SK-N-SH (cell line): ENCODE results near the gene MLLT3. TPM values are rescaled to one million over a fixed set of nuclear protein-coding genes. Genes with fewer than 3 reads are reported as not detected.

Experiments
- CTCF ChIA-PET: fragments of 300-600, 350-600 bp; formaldehyde crosslinking; extraction: SDS; loops from one replicate; lab custom pipeline; 2021; lab: Yijun Ruan, JAX
- POLR2A ChIA-PET: fragments of 350-600 bp; sonication (Branson Sonifier 250); formaldehyde crosslinking; extraction: SDS; loops from one replicate; lab custom pipeline; 2020; ENCODE audit warnings: antibody characterized with exemption, inconsistent platforms; lab: Yijun Ruan, JAX
- DNase-seq: peaks from one replicate; pipeline ENCODE4 v3.0.0; 2012
- H2AFZ ChIP-seq: fragments of 200-600 bp; sonication (generic); 2 replicates; pipeline ENCODE4 v1.8.1; 2016; ENCODE audit warnings: antibody characterized with exemption, mild to moderate bottlenecking, low read depth
- H3F3A ChIP-seq: fragments of 200-600 bp; sonication (generic); replicated peaks from 2 replicates; pipeline ENCODE3; 2016; ENCODE audit warnings: antibody characterized with exemption, mild to moderate bottlenecking; ENCODE audit not compliant: insufficient read depth
- H3K27ac ChIP-seq, 2 experiments: fragments of 200-500 bp in 1 of 2; fragments of 200-600 bp in 1 of 2; sonication (Bioruptor generic) in 1 of 2; sonication (generic), shearing (Covaris generic) in 1 of 2; 2 replicates each; pipeline versions ENCODE4 v1.5.1 to v1.6.1; 2014 to 2016; ENCODE audit warnings: low read depth in 2 of 2, inconsistent platforms in 1 of 2, low read length in 1 of 2, mild to moderate bottlenecking in 1 of 2, mixed read lengths in 1 of 2
- H3K27me3 ChIP-seq: fragments of 200-600 bp; sonication (generic), shearing (Covaris generic); 2 replicates; pipeline ENCODE4 v1.6.1; 2016; ENCODE audit warnings: mixed run types; ENCODE audit not compliant: insufficient read depth
- H3K36me3 ChIP-seq, 2 experiments: fragments of 200-500 bp in 1 of 2; fragments of 200-600 bp in 1 of 2; sonication (Bioruptor generic) in 1 of 2; sonication (generic) in 1 of 2; replicated peaks in 1 of 2; 2 replicates each; pipeline versions ENCODE3 to v1.5.1; 2014 to 2016; ENCODE audit warnings: low read length in 1 of 2, mild to moderate bottlenecking in 1 of 2; ENCODE audit not compliant: insufficient read depth in 2 of 2, control insufficient read depth in 1 of 2
- H3K4me1 ChIP-seq, 2 experiments: fragments of 200-500 bp in 1 of 2; fragments of 200-600 bp in 1 of 2; sonication (Bioruptor generic) in 1 of 2; sonication (generic), shearing (Covaris generic) in 1 of 2; 2 replicates each; pipeline versions ENCODE4 v1.5.1 to v1.6.1; 2014 to 2016; ENCODE audit warnings: low read depth in 1 of 2, low read length in 1 of 2, mixed run types in 1 of 2; ENCODE audit not compliant: insufficient read depth in 2 of 2, control insufficient read depth in 1 of 2
- H3K4me2 ChIP-seq: fragments of 200-600 bp; sonication (generic), shearing (Covaris generic); 2 replicates; pipeline ENCODE4 v1.6.1; 2017; ENCODE audit warnings: mixed run types
- H3K4me3 ChIP-seq, 2 experiments: fragments of 200-500 bp in 1 of 2; fragments of 200-600 bp in 1 of 2; sonication (Bioruptor generic) in 1 of 2; sonication (generic), shearing (Covaris generic) in 1 of 2; 2 replicates each; pipeline versions ENCODE4 v1.5.1 to v1.8.1; 2014 to 2016; ENCODE audit warnings: low read depth in 2 of 2, inconsistent platforms in 1 of 2, low read length in 1 of 2, mild to moderate bottlenecking in 1 of 2, mixed read lengths in 1 of 2, moderate library complexity in 1 of 2
- H3K79me2 ChIP-seq: fragments of 200-600 bp; sonication (generic); 2 replicates; pipeline ENCODE4 v1.8.1; 2017; ENCODE audit warnings: mild to moderate bottlenecking; ENCODE audit not compliant: insufficient read depth
- H3K9ac ChIP-seq: fragments of 200-600 bp; sonication (generic); 2 replicates; pipeline ENCODE4 v1.6.1; 2017; ENCODE audit warnings: mixed run types
- H3K9me2 ChIP-seq: fragments of 200-600 bp; sonication (generic); 2 replicates; pipeline ENCODE4 v1.6.1; 2017; ENCODE audit warnings: mixed run types
- H3K9me3 ChIP-seq: fragments of 200-600 bp; sonication (generic); 2 replicates; pipeline ENCODE4 v1.6.1; 2017; ENCODE audit warnings: mixed run types, mild to moderate bottlenecking, moderate library complexity
- H4K20me1 ChIP-seq: fragments of 200-600 bp; sonication (generic); 2 replicates; pipeline ENCODE4 v1.6.1; 2017; ENCODE audit warnings: mild to moderate bottlenecking, mixed run types; ENCODE audit not compliant: insufficient read depth
- CTCF ChIP-seq: fragments of 200-600 bp; sonication (generic); IDR thresholded peaks from 2 replicates; pipeline ENCODE4 v1.6.1; 2017; ENCODE audit warnings: antibody characterized with exemption, mild to moderate bottlenecking, moderate library complexity
- ELF1 ChIP-seq: IDR thresholded peaks from 2 replicates; pipeline ENCODE4 v1.4.0; 2012
- FOSL2 ChIP-seq: IDR thresholded peaks from 2 replicates; pipeline ENCODE4 v1.4.0; 2012; ENCODE audit warnings: low read depth, mild to moderate bottlenecking, moderate library complexity, borderline replicate concordance
- JUND ChIP-seq: IDR thresholded peaks from 2 replicates; pipeline ENCODE4 v1.4.0; 2012
- MEF2A ChIP-seq: IDR thresholded peaks from 2 replicates; pipeline ENCODE4 v1.4.0; 2012; ENCODE audit warnings: low read depth, borderline replicate concordance
- POLR2AphosphoS5 ChIP-seq: IDR thresholded peaks from 2 replicates; pipeline ENCODE4 v1.6.1; 2012; ENCODE audit warnings: low read depth, low read length
- SIN3A ChIP-seq: IDR thresholded peaks from 2 replicates; pipeline ENCODE4 v1.6.1; 2012; ENCODE audit warnings: low read depth, mild to moderate bottlenecking, low read length, moderate library complexity, borderline replicate concordance
- SMC3 ChIP-seq: IDR thresholded peaks from 2 replicates; pipeline ENCODE4 v1.6.1; 2012; ENCODE audit warnings: low read depth, low read length, improper control_type of control experiment
- TAF1 ChIP-seq: IDR thresholded peaks from 2 replicates; pipeline ENCODE4 v1.6.1; 2012; ENCODE audit warnings: low read depth, mild to moderate bottlenecking, low read length, moderate library complexity, borderline replicate concordance
- TCF12 ChIP-seq: IDR thresholded peaks from 2 replicates; pipeline ENCODE4 v1.4.0; 2012
- TEAD4 ChIP-seq: IDR thresholded peaks from 2 replicates; pipeline ENCODE4 v1.4.0; 2012; ENCODE audit warnings: mild to moderate bottlenecking, borderline replicate concordance; ENCODE audit not compliant: insufficient read depth
- WGBS: methylation state at CpG from one replicate; pipeline ENCODE4 v1.1.6; 2017; ENCODE audit warnings: low lambda C conversion rate; 5-methylcytosine and 5-hydroxymethylcytosine counted together
- polyA plus RNA-seq, 3 experiments: library from polyadenylated mRNA; depleted of rRNA; stranded (reverse); fragments of >200 nt; gene quantifications; 2 replicates each; pipeline ENCODE4 v1.2.3, GENCODE V29; 2012
- TF ChIP-seq, protein P1 (sequence below): IDR thresholded peaks from 2 replicates; pipeline ENCODE4; 2012
- TF ChIP-seq, protein P2 (sequence below): fragments of 150-350 bp; IDR thresholded peaks from 2 replicates; pipeline ENCODE4 v1.6.1; 2016; ENCODE audit warnings: mild to moderate bottlenecking, low read depth, low read length

MLLT3 gene
- polyA plus RNA-seq, 1 of the 3 experiments (the other 2 are of a cell fraction), result 3.9 TPM

GRCh38 chr9:20599195-20599594, 23.1 kb downstream of the MLLT3 start:
- no peaks in the 10 kb centered on the region for H3K79me2 ChIP-seq
- H2AFZ ChIP-seq, result no peak overlapping the region
- no peaks in the 10 kb centered on the region for H3K27me3 ChIP-seq
- no peaks in the 10 kb centered on the region for H4K20me1 ChIP-seq
- H3K27ac ChIP-seq, result peak overlapping the region in 1 of 2 experiments; percentile 24; a peak in 1 of 4 replicates
- no peak overlapping the region for H3K4me2 ChIP-seq
- H3K36me3 ChIP-seq, result no peaks in the 10 kb centered on the region
- H3K9me2 ChIP-seq, result no peaks in the 10 kb centered on the region
- peaks cover under 1 to 4% of the 10 kb centered on the region in 2 experiments; a peak in 1 of 4 replicates for H3K4me1 ChIP-seq
- H3K9ac ChIP-seq, result no peak overlapping the region
- H3F3A ChIP-seq, result no peaks in the 10 kb centered on the region
- 88% methylated on average over 3 of the region's 3 CpGs for WGBS
- H3K4me3 ChIP-seq, result no peak overlapping the region
- TF ChIP-seq TCF12, result 0 out of 2 replicates have a peak, but pooled peaks have one; percentile 24
- peak; percentile 11; the same call in 1 of the 2 replicates for TF ChIP-seq FOSL2
- no peak for TF ChIP-seq JUND
- POLR2A ChIA-PET, result no interaction called here
- CTCF ChIA-PET, result interaction anchor here (0.9 kb wide), 1 partner anchor 497 kb away, joined by 3 read pairs; no protein-coding TSS in a partner anchor
- no peaks in the 10 kb centered on the region for H3K9me3 ChIP-seq
- no peak for DNase-seq

GRCh38 chr9:20598367-20598766, 23.9 kb downstream of the MLLT3 start:
- no peaks in the 10 kb centered on the region for H3K27me3 ChIP-seq
- TF ChIP-seq, protein P1, sequence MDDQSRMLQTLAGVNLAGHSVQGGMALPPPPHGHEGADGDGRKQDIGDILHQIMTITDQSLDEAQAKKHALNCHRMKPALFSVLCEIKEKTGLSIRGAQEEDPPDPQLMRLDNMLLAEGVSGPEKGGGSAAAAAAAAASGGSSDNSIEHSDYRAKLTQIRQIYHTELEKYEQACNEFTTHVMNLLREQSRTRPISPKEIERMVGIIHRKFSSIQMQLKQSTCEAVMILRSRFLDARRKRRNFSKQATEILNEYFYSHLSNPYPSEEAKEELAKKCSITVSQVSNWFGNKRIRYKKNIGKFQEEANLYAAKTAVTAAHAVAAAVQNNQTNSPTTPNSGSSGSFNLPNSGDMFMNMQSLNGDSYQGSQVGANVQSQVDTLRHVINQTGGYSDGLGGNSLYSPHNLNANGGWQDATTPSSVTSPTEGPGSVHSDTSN, result no peak
- TF ChIP-seq POLR2AphosphoS5 (no peak), TEAD4 (no peak), TCF12 (no peak), CTCF (no peak), TAF1 (no peak), SMC3 (no peak), SIN3A (no peak), MEF2A (no peak), ELF1 (no peak)
- TF ChIP-seq, protein P2, sequence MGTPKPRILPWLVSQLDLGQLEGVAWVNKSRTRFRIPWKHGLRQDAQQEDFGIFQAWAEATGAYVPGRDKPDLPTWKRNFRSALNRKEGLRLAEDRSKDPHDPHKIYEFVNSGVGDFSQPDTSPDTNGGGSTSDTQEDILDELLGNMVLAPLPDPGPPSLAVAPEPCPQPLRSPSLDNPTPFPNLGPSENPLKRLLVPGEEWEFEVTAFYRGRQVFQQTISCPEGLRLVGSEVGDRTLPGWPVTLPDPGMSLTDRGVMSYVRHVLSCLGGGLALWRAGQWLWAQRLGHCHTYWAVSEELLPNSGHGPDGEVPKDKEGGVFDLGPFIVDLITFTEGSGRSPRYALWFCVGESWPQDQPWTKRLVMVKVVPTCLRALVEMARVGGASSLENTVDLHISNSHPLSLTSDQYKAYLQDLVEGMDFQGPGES, result no peak
- H3K4me3 ChIP-seq, result no peak overlapping the region
- H3K9ac ChIP-seq, result no peak overlapping the region
- no peaks in the 10 kb centered on the region for H3K79me2 ChIP-seq
- H3K9me3 ChIP-seq, result no peaks in the 10 kb centered on the region
- no peaks in the 10 kb centered on the region for H3F3A ChIP-seq
- POLR2A ChIA-PET, result no interaction called here
- WGBS, result 89% methylated on average over 1 of the region's 1 CpG
- no peaks in the 10 kb centered on the region for H3K36me3 ChIP-seq
- no peak overlapping the region for H2AFZ ChIP-seq
- no peak overlapping the region for H3K27ac ChIP-seq
- no peaks in the 10 kb centered on the region for H4K20me1 ChIP-seq
- DNase-seq, result no peak
- H3K4me2 ChIP-seq, result no peak overlapping the region
- H3K9me2 ChIP-seq, result no peaks in the 10 kb centered on the region
- CTCF ChIA-PET, result no interaction called here
- peaks cover 0 to 4% of the 10 kb centered on the region in 2 experiments; a peak in 1 of 4 replicates for H3K4me1 ChIP-seq
